K562 (cell line): Measurements from ENCODE around the gene HYOU1. TPM values are rescaled to one million over a fixed set of nuclear protein-coding genes. Genes with fewer than 3 reads are reported as not detected.

ENCODE experiments used
- BRD9 ChIP-seq: fragments of 450-650 bp; IDR thresholded peaks from 2 replicates; pipeline ENCODE4 v1.6.1; 2018; ENCODE audit warnings: low read depth; ENCODE audit not compliant: partially characterized antibody
- E2F5 ChIP-seq: sonication (generic); formaldehyde crosslinking; IDR thresholded peaks from 2 replicates; pipeline ENCODE4 v1.8.0; 2022; ENCODE audit warnings: mild to moderate bottlenecking, missing genetic modification reagents
- HLTF ChIP-seq: fragments of 450-650 bp; IDR thresholded peaks from 2 replicates; pipeline ENCODE4 v1.6.1; 2016
- KLF16 ChIP-seq: IDR thresholded peaks from 2 replicates; pipeline ENCODE4 v1.6.1; 2016; ENCODE audit warnings: antibody characterized with exemption
- MCM3 ChIP-seq: fragments of 450-650 bp; IDR thresholded peaks from 2 replicates; pipeline ENCODE4 v1.6.1; 2016
- NFRKB ChIP-seq: fragments of 450-650 bp; IDR thresholded peaks from 2 replicates; pipeline ENCODE4 v1.6.1; 2016; ENCODE audit warnings: low read depth
- SRSF7 ChIP-seq: fragments of 200-400 bp; formaldehyde crosslinking; optimal IDR thresholded peaks from 2 replicates; pipeline ENCODE3; 2017; ENCODE audit warnings: mild to moderate bottlenecking, low read depth, low read length
- TEAD1 ChIP-seq, 2 experiments: fragments of 450-650 bp in 1 of 2; sonication (generic) in 1 of 2; formaldehyde crosslinking; IDR thresholded peaks; 2 replicates each; pipeline versions ENCODE4 v1.4.0 to v1.8.0; 2020 to 2022; ENCODE audit warnings: mild to moderate bottlenecking in 2 of 2, missing genetic modification reagents in 1 of 2
- TSHZ1 ChIP-seq: fragments of 250-450 bp; sonication (Bioruptor Pico); IDR thresholded peaks from 2 replicates; pipeline ENCODE4 v1.4.0; 2020; ENCODE audit warnings: mild to moderate bottlenecking, moderate library complexity
- WHSC1 ChIP-seq: IDR thresholded peaks from one replicate; pipeline ENCODE4 v1.6.1; 2012; ENCODE audit warnings: low read length, control low read depth, inconsistent platforms
- ZFPM2 ChIP-seq: fragments of 250-450 bp; sonication (Bioruptor Pico); IDR thresholded peaks from 2 replicates; pipeline ENCODE4 v1.5.1; 2022; ENCODE audit warnings: mild to moderate bottlenecking
- ZNF668 ChIP-seq: fragments of 250-450 bp; sonication (Bioruptor Pico); IDR thresholded peaks from 2 replicates; pipeline ENCODE4 v1.8.0; 2022; ENCODE audit warnings: mild to moderate bottlenecking, inconsistent platforms
- polyA plus RNA-seq, 8 experiments: library from polyadenylated mRNA; depleted of rRNA in 4 of 8; stranded (reverse) in 5 of 8; unstranded in 3 of 8; fragments of >200 nt; fragmentation: Nextera tagmentation in 2 of 8; fragmentation: Illumina TruSeq in 1 of 8; extraction: Ambion mirVana in 2 of 8; extraction: Trizol in 1 of 8; gene quantifications; 2 replicates each; pipeline versions ENCODE4 v1.2.1 to v1.2.3, GENCODE V29; 2011 to 2014; ENCODE audit warnings: inconsistent platforms in 1 of 8, missing spikeins in 1 of 8
- total RNA-seq, 7 experiments: library from RNA; depleted of rRNA in 6 of 7; stranded (reverse); fragments of >200 nt in 6 of 7; fragmentation: Illumina TruSeq in 2 of 7; extraction: Trizol in 2 of 7; gene quantifications; 2 replicates each; pipeline versions ENCODE4 v1.2.1 to v1.2.3, GENCODE V29; 2011 to 2021; ENCODE audit warnings: low replicate concordance in 1 of 7
- TF ChIP-seq, protein P1 (sequence below), 3 experiments: IDR thresholded peaks in 2 of 3; conservative IDR thresholded peaks in 1 of 3; 2 replicates each; pipeline ENCODE4 v1.5.1; 2011 to 2012; ENCODE audit warnings: low read length in 3 of 3, mild to moderate bottlenecking in 3 of 3, control low read depth in 2 of 3, improper control_type of control experiment in 1 of 3, inconsistent platforms in 1 of 3, low read depth in 1 of 3, mixed read lengths in 1 of 3, moderate library complexity in 1 of 3; ENCODE audit not compliant: insufficient read depth in 2 of 3
- TF ChIP-seq, protein P2 (sequence below): sonication (generic); formaldehyde crosslinking; IDR thresholded peaks from 2 replicates; pipeline ENCODE4 v1.8.0; 2022; ENCODE audit warnings: missing genetic modification reagents, mild to moderate bottlenecking, borderline replicate concordance
- TF ChIP-seq, protein P3 (sequence below): fragments of 450-650 bp; IDR thresholded peaks from 2 replicates; pipeline ENCODE4 v1.6.1; 2016; ENCODE audit warnings: mild to moderate bottlenecking
- TF ChIP-seq, protein P4 (sequence below): fragments of 450-650 bp; conservative IDR thresholded peaks from 2 replicates; pipeline ENCODE4 v1.6.1; 2016; ENCODE audit warnings: missing genetic modification characterization, low read depth, mild to moderate bottlenecking, missing compliant biosample characterization, moderate library complexity

Gene HYOU1
- total and polyA plus RNA-seq, 9 of the 15 experiments (the other 6 are each of a cell fraction or from before 2014, with no cell fraction given): 19.5 to 197 (median 128) TPM

GRCh38 chr11:119101759-119102423 is 44.9 kb upstream of the HYOU1 start, which contains the start of gene DPAGT1 (continued):
- no peak for TF ChIP-seq TSHZ1
- TF ChIP-seq ZFPM2: no peak
- no peak for TF ChIP-seq MCM3
- TF ChIP-seq, protein P1, sequence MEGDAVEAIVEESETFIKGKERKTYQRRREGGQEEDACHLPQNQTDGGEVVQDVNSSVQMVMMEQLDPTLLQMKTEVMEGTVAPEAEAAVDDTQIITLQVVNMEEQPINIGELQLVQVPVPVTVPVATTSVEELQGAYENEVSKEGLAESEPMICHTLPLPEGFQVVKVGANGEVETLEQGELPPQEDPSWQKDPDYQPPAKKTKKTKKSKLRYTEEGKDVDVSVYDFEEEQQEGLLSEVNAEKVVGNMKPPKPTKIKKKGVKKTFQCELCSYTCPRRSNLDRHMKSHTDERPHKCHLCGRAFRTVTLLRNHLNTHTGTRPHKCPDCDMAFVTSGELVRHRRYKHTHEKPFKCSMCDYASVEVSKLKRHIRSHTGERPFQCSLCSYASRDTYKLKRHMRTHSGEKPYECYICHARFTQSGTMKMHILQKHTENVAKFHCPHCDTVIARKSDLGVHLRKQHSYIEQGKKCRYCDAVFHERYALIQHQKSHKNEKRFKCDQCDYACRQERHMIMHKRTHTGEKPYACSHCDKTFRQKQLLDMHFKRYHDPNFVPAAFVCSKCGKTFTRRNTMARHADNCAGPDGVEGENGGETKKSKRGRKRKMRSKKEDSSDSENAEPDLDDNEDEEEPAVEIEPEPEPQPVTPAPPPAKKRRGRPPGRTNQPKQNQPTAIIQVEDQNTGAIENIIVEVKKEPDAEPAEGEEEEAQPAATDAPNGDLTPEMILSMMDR (IDR thresholded peaks at IDR 0.05 in 2 of 3, conservative IDR thresholded peaks at IDR 0.05 in 1 of 3; ENCODE audit: insufficient read depth in 2 of 3, low read depth in 1 of 3, low read length in 3 of 3): no peak
- TF ChIP-seq, protein P2, sequence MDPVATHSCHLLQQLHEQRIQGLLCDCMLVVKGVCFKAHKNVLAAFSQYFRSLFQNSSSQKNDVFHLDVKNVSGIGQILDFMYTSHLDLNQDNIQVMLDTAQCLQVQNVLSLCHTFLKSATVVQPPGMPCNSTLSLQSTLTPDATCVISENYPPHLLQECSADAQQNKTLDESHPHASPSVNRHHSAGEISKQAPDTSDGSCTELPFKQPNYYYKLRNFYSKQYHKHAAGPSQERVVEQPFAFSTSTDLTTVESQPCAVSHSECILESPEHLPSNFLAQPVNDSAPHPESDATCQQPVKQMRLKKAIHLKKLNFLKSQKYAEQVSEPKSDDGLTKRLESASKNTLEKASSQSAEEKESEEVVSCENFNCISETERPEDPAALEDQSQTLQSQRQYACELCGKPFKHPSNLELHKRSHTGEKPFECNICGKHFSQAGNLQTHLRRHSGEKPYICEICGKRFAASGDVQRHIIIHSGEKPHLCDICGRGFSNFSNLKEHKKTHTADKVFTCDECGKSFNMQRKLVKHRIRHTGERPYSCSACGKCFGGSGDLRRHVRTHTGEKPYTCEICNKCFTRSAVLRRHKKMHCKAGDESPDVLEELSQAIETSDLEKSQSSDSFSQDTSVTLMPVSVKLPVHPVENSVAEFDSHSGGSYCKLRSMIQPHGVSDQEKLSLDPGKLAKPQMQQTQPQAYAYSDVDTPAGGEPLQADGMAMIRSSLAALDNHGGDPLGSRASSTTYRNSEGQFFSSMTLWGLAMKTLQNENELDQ (CRISPR knock-in tag): no peak
- TF ChIP-seq E2F5 (CRISPR knock-in tag): no peak
- TF ChIP-seq, protein P3, sequence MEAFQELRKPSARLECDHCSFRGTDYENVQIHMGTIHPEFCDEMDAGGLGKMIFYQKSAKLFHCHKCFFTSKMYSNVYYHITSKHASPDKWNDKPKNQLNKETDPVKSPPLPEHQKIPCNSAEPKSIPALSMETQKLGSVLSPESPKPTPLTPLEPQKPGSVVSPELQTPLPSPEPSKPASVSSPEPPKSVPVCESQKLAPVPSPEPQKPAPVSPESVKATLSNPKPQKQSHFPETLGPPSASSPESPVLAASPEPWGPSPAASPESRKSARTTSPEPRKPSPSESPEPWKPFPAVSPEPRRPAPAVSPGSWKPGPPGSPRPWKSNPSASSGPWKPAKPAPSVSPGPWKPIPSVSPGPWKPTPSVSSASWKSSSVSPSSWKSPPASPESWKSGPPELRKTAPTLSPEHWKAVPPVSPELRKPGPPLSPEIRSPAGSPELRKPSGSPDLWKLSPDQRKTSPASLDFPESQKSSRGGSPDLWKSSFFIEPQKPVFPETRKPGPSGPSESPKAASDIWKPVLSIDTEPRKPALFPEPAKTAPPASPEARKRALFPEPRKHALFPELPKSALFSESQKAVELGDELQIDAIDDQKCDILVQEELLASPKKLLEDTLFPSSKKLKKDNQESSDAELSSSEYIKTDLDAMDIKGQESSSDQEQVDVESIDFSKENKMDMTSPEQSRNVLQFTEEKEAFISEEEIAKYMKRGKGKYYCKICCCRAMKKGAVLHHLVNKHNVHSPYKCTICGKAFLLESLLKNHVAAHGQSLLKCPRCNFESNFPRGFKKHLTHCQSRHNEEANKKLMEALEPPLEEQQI: no peak
- no peak for TF ChIP-seq BRD9
- TF ChIP-seq NFRKB: peak; percentile 84
- TF ChIP-seq WHSC1: no peak
- TF ChIP-seq KLF16: no peak
- TF ChIP-seq, protein P4, sequence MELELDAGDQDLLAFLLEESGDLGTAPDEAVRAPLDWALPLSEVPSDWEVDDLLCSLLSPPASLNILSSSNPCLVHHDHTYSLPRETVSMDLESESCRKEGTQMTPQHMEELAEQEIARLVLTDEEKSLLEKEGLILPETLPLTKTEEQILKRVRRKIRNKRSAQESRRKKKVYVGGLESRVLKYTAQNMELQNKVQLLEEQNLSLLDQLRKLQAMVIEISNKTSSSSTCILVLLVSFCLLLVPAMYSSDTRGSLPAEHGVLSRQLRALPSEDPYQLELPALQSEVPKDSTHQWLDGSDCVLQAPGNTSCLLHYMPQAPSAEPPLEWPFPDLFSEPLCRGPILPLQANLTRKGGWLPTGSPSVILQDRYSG (tag): peak; percentile 93; the same call in 1 of the 2 replicates
- peak; percentile 92 to 97 for TF ChIP-seq TEAD1 (CRISPR knock-in tag; IDR thresholded peaks at IDR 0.05)
- no peak for TF ChIP-seq SRSF7
- no peak for TF ChIP-seq ZNF668 (CRISPR knock-in tag)
- no peak for TF ChIP-seq HLTF
